Transverse colon (tissue), 3 donors: Measurements from ENCODE around the gene RAB30.

Experiments used
- EP300 ChIP-seq: sonication (generic); formaldehyde crosslinking; IDR thresholded peaks from one replicate; pipeline ENCODE4 v1.6.1; 2017; ENCODE audit warnings: antibody characterized with exemption, low read depth
- POLR2A ChIP-seq: fragments of 450-650 bp; IDR thresholded peaks from one replicate; pipeline ENCODE4 v1.6.1; 2016; ENCODE audit warnings: antibody characterized with exemption, mild to moderate bottlenecking, moderate library complexity
- POLR2AphosphoS5 ChIP-seq, 3 donors: sonication (generic); formaldehyde crosslinking; IDR thresholded peaks; one replicate each; pipeline ENCODE4 v1.6.1; 2016; ENCODE audit warnings: antibody characterized with exemption in 3 of 3

GRCh38 chr11:83044958-83045712 lies 26.6 kb downstream of the RAB30 start:
- no peak for TF ChIP-seq EP300
- no peak for TF ChIP-seq POLR2A
- TF ChIP-seq POLR2AphosphoS5 (IDR thresholded peaks at IDR 0.05): no peak
